Activated naive CD4-positive, alpha-beta T cell treated with anti-CD3 and anti-CD28 coated beads for 36 hours (primary cell): ENCODE data around the gene APELA. TPM values are rescaled to one million over a fixed set of nuclear protein-coding genes. Genes with fewer than 3 reads are reported as not detected.

Source experiments
- CTCF ChIA-PET: fragments of 350-600 bp; sonication (Branson Sonifier 250); formaldehyde crosslinking; loops from one replicate; lab custom pipeline; 2021; ENCODE audit warnings: antibody characterized with exemption; lab: Charles Lee
- DNase-seq: peaks from one replicate; pipeline ENCODE4 v3.0.0-alpha.2; 2020
- H3K27ac Mint-ChIP-seq: one replicate; pipeline ENCODE4 v1.8.0; 2021; ENCODE audit warnings: mild to moderate bottlenecking, mixed read lengths
- H3K27me3 Mint-ChIP-seq: one replicate; pipeline ENCODE4 v1.8.0; 2021; ENCODE audit warnings: low read depth, mixed read lengths
- H3K36me3 Mint-ChIP-seq: one replicate; pipeline ENCODE4 v1.8.0; 2021; ENCODE audit warnings: low read depth, mixed read lengths
- H3K4me1 Mint-ChIP-seq: one replicate; pipeline ENCODE4 v1.8.0; 2021; ENCODE audit warnings: low read depth, mixed read lengths
- H3K4me3 Mint-ChIP-seq: one replicate; pipeline ENCODE4 v1.8.0; 2021; ENCODE audit warnings: mild to moderate bottlenecking, moderate library complexity, mixed read lengths
- H3K9me3 Mint-ChIP-seq: one replicate; pipeline ENCODE4 v1.8.0; 2021; ENCODE audit warnings: mixed read lengths
- intact Hi-C: fragments of 100-400 bp; cut with micrococcal nuclease; formaldehyde crosslinking; loops from one replicate; pipeline ENCODE4 v1.15.1; 2023
- total RNA-seq, 2 experiments: library from RNA; stranded (reverse); gene quantifications; one replicate each; pipeline ENCODE4 v1.2.3, GENCODE V29; 2021

APELA gene
- total RNA-seq: not detected

GRCh38 chr4:164876700-164877324 lies at the start of gene APELA:
APELA (plus strand) TSS chr4:164877178; CDS start chr4:164877332, 154 bp downstream.
- CTCF ChIA-PET: no interaction called here
- Mint-ChIP-seq H3K36me3 (no peaks in the 10 kb centered on the region), H3K27ac (no peak within 1 kb of the TSS), H3K4me1 (peaks cover 2% of the 10 kb centered on the region), H3K9me3 (no peaks in the 10 kb centered on the region), H3K27me3 (peaks cover 7% of the 10 kb centered on the region), H3K4me3 (no peak within 1 kb of the TSS)
- no peak for DNase-seq
- intact Hi-C loops: no loop called here

- no peak overlapping the region for H3K27ac Mint-ChIP-seq
- H3K27me3 Mint-ChIP-seq: peaks cover 2% of the 10 kb centered on the region
- H3K4me1 Mint-ChIP-seq: no peaks in the 10 kb centered on the region
- no peak for DNase-seq
- no peaks in the 10 kb centered on the region for H3K36me3 Mint-ChIP-seq
- intact Hi-C loops: no loop called here
- CTCF ChIA-PET: no interaction called here
- no peaks in the 10 kb centered on the region for H3K9me3 Mint-ChIP-seq
- H3K4me3 Mint-ChIP-seq: no peak overlapping the region
These were observed 48.0 kb upstream of the APELA start for GRCh38 chr4:164828955-164829354.

- DNase-seq: no peak
- H3K36me3 Mint-ChIP-seq: no peaks in the 10 kb centered on the region
- H3K27ac Mint-ChIP-seq: no peak overlapping the region
- H3K27me3 Mint-ChIP-seq: peaks cover 8% of the 10 kb centered on the region
- no peaks in the 10 kb centered on the region for H3K9me3 Mint-ChIP-seq
- intact Hi-C loops: no loop called here
- H3K4me1 Mint-ChIP-seq: no peaks in the 10 kb centered on the region
- CTCF ChIA-PET: interaction anchor here (0.6 kb wide), 1 partner anchor 33 kb away, joined by 4 read pairs; no protein-coding TSS in a partner anchor
- no peak overlapping the region for H3K4me3 Mint-ChIP-seq
These were observed 30.4 kb upstream of the APELA start for GRCh38 chr4:164846566-164846965.

- no peaks in the 10 kb centered on the region for H3K4me1 Mint-ChIP-seq
- H3K27ac Mint-ChIP-seq: no peak overlapping the region
- CTCF ChIA-PET: interaction anchor here (0.6 kb wide), 1 partner anchor 33 kb away, joined by 4 read pairs; no protein-coding TSS in a partner anchor
- DNase-seq: no peak
- intact Hi-C loops: no loop called here
- no peaks in the 10 kb centered on the region for H3K9me3 Mint-ChIP-seq
- no peaks in the 10 kb centered on the region for H3K36me3 Mint-ChIP-seq
- H3K27me3 Mint-ChIP-seq: peaks cover 11% of the 10 kb centered on the region
- H3K4me3 Mint-ChIP-seq: no peak overlapping the region
These were observed 30.0 kb upstream of the APELA start for GRCh38 chr4:164847016-164847415.

GRCh38 chr4:164847967-164848649 lies 28.9 kb upstream of the APELA start:
- H3K4me3 Mint-ChIP-seq: no peak overlapping the region
- no peaks in the 10 kb centered on the region for H3K9me3 Mint-ChIP-seq
- H3K36me3 Mint-ChIP-seq: no peaks in the 10 kb centered on the region
- CTCF ChIA-PET: no interaction called here
- no peak overlapping the region for H3K27ac Mint-ChIP-seq
- H3K27me3 Mint-ChIP-seq: peaks cover 12% of the 10 kb centered on the region
- no peak for DNase-seq
- H3K4me1 Mint-ChIP-seq: no peaks in the 10 kb centered on the region
- intact Hi-C loops: no loop called here

- Mint-ChIP-seq H3K36me3 (no peaks in the 10 kb centered on the region), H3K4me1 (no peaks in the 10 kb centered on the region), H3K4me3 (no peak overlapping the region), H3K9me3 (no peaks in the 10 kb centered on the region), H3K27me3 (peaks cover 3% of the 10 kb centered on the region), H3K27ac (no peak overlapping the region)
- no peak for DNase-seq
- intact Hi-C loops: no loop called here
- CTCF ChIA-PET: no interaction called here
These were observed 20.6 kb upstream of the APELA start for GRCh38 chr4:164856396-164856795.

GRCh38 chr4:164866817-164867490 lies 10.0 kb upstream of the APELA start:
- Mint-ChIP-seq H3K36me3 (no peaks in the 10 kb centered on the region), H3K27me3 (peaks cover 2% of the 10 kb centered on the region), H3K9me3 (no peaks in the 10 kb centered on the region), H3K4me1 (no peaks in the 10 kb centered on the region), H3K4me3 (no peak overlapping the region), H3K27ac (no peak overlapping the region)
- CTCF ChIA-PET: interaction anchor here (0.6 to 1.9 kb wide), 2 partner anchors 18 to 1298 kb away, joined by 4 to 10 read pairs; no protein-coding TSS in a partner anchor
- no peak for DNase-seq
- intact Hi-C loops: no loop called here

GRCh38 chr4:164871673-164872072 lies 5.3 kb upstream of the APELA start:
- DNase-seq: no peak
- Mint-ChIP-seq H3K27ac (no peak overlapping the region), H3K4me3 (no peak overlapping the region), H3K9me3 (no peaks in the 10 kb centered on the region), H3K4me1 (no peaks in the 10 kb centered on the region), H3K27me3 (peaks cover 3% of the 10 kb centered on the region), H3K36me3 (no peaks in the 10 kb centered on the region)
- intact Hi-C loops: no loop called here
- CTCF ChIA-PET: no interaction called here

- CTCF ChIA-PET: no interaction called here
- Mint-ChIP-seq H3K4me3 (no peak overlapping the region), H3K9me3 (no peaks in the 10 kb centered on the region), H3K4me1 (peaks cover 2% of the 10 kb centered on the region), H3K27ac (no peak overlapping the region), H3K27me3 (peaks cover 8% of the 10 kb centered on the region), H3K36me3 (no peaks in the 10 kb centered on the region)
- no peak for DNase-seq
- intact Hi-C loops: no loop called here
These were observed 4.5 kb upstream of the APELA start for GRCh38 chr4:164872481-164872880.

- no peaks in the 10 kb centered on the region for H3K36me3 Mint-ChIP-seq
- CTCF ChIA-PET: no interaction called here
- intact Hi-C loops: no loop called here
- DNase-seq: no peak
- H3K4me1 Mint-ChIP-seq: peaks cover 2% of the 10 kb centered on the region
- H3K9me3 Mint-ChIP-seq: no peaks in the 10 kb centered on the region
- no peak overlapping the region for H3K27ac Mint-ChIP-seq
- H3K4me3 Mint-ChIP-seq: no peak overlapping the region
- H3K27me3 Mint-ChIP-seq: peaks cover 7% of the 10 kb centered on the region
These were observed 2.2 kb upstream of the APELA start for GRCh38 chr4:164874789-164875188.

GRCh38 chr4:164880489-164881262 lies 3.7 kb downstream of the APELA start:
- CTCF ChIA-PET: no interaction called here
- no peak for DNase-seq
- H3K4me1 Mint-ChIP-seq: peaks cover 2% of the 10 kb centered on the region
- H3K9me3 Mint-ChIP-seq: no peaks in the 10 kb centered on the region
- peaks cover 12% of the 10 kb centered on the region for H3K27me3 Mint-ChIP-seq
- intact Hi-C loops: no loop called here
- H3K36me3 Mint-ChIP-seq: no peaks in the 10 kb centered on the region
- H3K27ac Mint-ChIP-seq: no peak overlapping the region
- no peak overlapping the region for H3K4me3 Mint-ChIP-seq

- no peak overlapping the region for H3K27ac Mint-ChIP-seq
- H3K4me3 Mint-ChIP-seq: no peak overlapping the region
- DNase-seq: no peak
- peaks cover 14% of the 10 kb centered on the region for H3K27me3 Mint-ChIP-seq
- H3K9me3 Mint-ChIP-seq: no peaks in the 10 kb centered on the region
- H3K4me1 Mint-ChIP-seq: no peaks in the 10 kb centered on the region
- H3K36me3 Mint-ChIP-seq: no peaks in the 10 kb centered on the region
- intact Hi-C loops: no loop called here
- CTCF ChIA-PET: no interaction called here
These were observed 11.2 kb downstream of the APELA start for GRCh38 chr4:164888096-164888715.
